Vagina (tissue), 2 donors: ENCODE results near the gene DOLK. TPM values are rescaled to one million over a fixed set of nuclear protein-coding genes. Genes with fewer than 3 reads are reported as not detected.

Experiments
- DNase-seq, 2 donors: peaks; one replicate each; pipeline ENCODE4 v3.0.0-alpha.2; 2017; ENCODE audit errors: extremely low spot score in 2 of 2
- H3K27ac ChIP-seq: fragments of 200-600 bp; sonication (generic); one replicate; pipeline ENCODE4 v1.5.1; 2019
- H3K27me3 ChIP-seq: fragments of 200-600 bp; sonication (generic); one replicate; pipeline ENCODE4 v1.5.1; 2019
- H3K36me3 ChIP-seq, 2 donors: fragments of 200-600 bp; sonication (generic); one replicate each; pipeline ENCODE4 v1.5.1; 2017 to 2019
- H3K4me1 ChIP-seq: fragments of 200-600 bp; sonication (generic); one replicate; pipeline ENCODE4 v1.5.1; 2019
- H3K4me3 ChIP-seq, 2 donors: fragments of 200-600 bp; sonication (generic); 1 replicate in 1 of 2; 2 replicates in 1 of 2; pipeline ENCODE4 v1.5.1; 2016 to 2019
- H3K9me3 ChIP-seq: fragments of 200-600 bp; sonication (generic); one replicate; pipeline ENCODE4 v1.5.1; 2019
- POLR2A ChIP-seq, 2 donors: fragments of 450-650 bp; IDR thresholded peaks; one replicate each; pipeline ENCODE4 v1.6.1; 2017; ENCODE audit warnings: antibody characterized with exemption in 2 of 2, mild to moderate bottlenecking in 2 of 2, moderate library complexity in 2 of 2
- POLR2AphosphoS5 ChIP-seq, 2 donors: sonication (generic); formaldehyde crosslinking; IDR thresholded peaks; one replicate each; pipeline ENCODE4 v1.9.0; 2017; ENCODE audit warnings: antibody characterized with exemption in 2 of 2, mild to moderate bottlenecking in 2 of 2, low read depth in 1 of 2; ENCODE audit not compliant: insufficient read depth in 1 of 2
- intact Hi-C: fragments of 100-400 bp; cut with DNase I; formaldehyde crosslinking; loops from one replicate; pipeline ENCODE4 v1.15.1; 2023
- total RNA-seq: library from RNA; depleted of rRNA; stranded (reverse); fragments of >200 nt; gene quantifications from one replicate; pipeline ENCODE4 v1.2.3, GENCODE V29; 2016
- TF ChIP-seq, protein P1 (sequence below), 3 experiments: fragments of 450-650 bp in 2 of 3; fragments of 200-600 bp in 1 of 3; sonication (generic) in 1 of 3; IDR thresholded peaks; one replicate each; pipeline ENCODE4 v1.5.1; 2017 to 2019; ENCODE audit warnings: antibody characterized with exemption in 3 of 3, mild to moderate bottlenecking in 2 of 3, moderate library complexity in 2 of 3

DOLK gene
- total RNA-seq, 1 donor from 2014 or later, result 8.1 TPM

DNA sequence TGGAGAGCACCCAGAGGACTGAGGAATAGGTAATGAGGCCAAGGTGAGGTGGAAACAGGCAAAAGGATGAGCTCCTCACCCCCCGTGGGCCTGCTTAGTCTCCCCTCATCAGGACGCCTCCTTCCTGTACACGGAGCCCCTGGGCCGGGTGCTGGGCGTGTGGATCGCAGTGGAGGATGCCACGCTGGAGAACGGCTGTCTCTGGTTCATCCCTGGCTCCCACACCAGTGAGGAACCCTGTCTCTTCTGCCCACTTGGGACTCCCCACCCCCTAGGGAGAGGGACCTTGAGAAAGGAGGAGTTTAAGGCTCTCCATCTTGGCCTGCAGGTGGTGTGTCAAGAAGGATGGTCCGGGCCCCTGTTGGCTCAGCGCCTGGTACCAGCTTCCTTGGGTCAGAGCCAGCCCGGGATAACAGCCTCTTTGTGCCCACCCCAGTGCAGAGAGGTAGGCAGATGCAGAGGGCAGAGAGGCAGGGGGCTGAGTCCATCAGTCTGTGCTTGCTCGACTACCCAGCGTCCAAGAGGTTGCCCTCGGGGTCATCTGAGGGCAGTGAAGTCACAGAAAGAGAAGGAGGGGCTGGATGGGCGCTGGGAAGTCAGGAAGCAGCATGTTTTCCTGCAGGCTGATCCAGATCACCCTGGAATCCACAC lies 7.0 kb downstream of the DOLK start:
- no peaks in the 10 kb centered on the region for H3K4me1 ChIP-seq
- no peaks in the 10 kb centered on the region for H3K36me3 ChIP-seq
- no peaks in the 10 kb centered on the region for H3K9me3 ChIP-seq
- TF ChIP-seq POLR2AphosphoS5 (IDR thresholded peaks at IDR 0.05; ENCODE audit: insufficient read depth in 1 of 2, low read depth in 1 of 2), result no peak
- TF ChIP-seq, protein P1, sequence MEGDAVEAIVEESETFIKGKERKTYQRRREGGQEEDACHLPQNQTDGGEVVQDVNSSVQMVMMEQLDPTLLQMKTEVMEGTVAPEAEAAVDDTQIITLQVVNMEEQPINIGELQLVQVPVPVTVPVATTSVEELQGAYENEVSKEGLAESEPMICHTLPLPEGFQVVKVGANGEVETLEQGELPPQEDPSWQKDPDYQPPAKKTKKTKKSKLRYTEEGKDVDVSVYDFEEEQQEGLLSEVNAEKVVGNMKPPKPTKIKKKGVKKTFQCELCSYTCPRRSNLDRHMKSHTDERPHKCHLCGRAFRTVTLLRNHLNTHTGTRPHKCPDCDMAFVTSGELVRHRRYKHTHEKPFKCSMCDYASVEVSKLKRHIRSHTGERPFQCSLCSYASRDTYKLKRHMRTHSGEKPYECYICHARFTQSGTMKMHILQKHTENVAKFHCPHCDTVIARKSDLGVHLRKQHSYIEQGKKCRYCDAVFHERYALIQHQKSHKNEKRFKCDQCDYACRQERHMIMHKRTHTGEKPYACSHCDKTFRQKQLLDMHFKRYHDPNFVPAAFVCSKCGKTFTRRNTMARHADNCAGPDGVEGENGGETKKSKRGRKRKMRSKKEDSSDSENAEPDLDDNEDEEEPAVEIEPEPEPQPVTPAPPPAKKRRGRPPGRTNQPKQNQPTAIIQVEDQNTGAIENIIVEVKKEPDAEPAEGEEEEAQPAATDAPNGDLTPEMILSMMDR (IDR thresholded peaks at IDR 0.05), result no peak
- no peaks in the 10 kb centered on the region for H3K27me3 ChIP-seq
- DNase-seq, result no peak
- H3K27ac ChIP-seq, result no peak overlapping the region
- intact Hi-C loops, result no loop called here
- no peak overlapping the region for H3K4me3 ChIP-seq

DNA sequence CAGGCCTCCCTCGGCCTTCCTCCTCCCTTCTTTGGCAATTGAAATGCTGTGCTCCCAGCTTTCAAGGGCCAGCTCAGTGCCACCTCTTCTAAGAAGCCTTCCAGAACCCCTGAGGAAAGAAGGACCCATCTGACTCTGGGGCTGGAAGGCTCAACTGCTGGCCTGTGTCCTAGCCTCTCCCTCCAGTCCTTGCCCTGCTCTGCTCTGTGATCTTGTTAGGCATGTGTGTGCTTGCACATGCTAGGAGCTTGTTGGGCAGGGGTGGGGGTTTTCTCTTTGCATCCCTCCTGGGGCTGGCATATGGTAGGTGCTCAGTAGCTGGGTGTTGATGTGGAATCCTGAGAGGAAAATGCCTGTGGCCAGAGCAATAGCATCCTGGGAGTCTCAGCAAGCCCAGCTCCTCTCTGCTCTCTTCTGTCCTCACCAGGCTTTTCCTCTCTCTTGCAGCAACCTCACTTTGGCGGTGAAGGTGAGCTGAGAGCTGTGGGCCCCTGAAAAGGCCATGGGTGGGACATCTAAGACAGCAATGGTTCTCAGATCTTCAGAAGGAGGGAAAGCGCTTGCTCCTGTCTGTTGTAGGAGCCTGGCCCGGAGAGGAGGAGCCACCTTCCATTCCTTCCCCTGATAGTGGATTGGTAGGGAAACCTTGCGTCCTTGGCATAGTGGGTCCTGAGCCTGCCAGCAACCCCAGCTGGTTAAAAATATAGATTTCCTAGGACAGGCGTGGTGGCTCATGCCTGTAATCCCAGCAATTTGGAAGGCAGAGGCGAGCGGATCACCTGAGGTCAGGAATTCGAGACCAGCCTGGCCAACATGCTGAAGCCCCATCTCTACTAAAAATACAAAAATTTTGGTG lies 9.9 kb downstream of the DOLK start:
- Histone ChIP-seq H3K4me3 (no peak overlapping the region), H3K36me3 (no peaks in the 10 kb centered on the region), H3K4me1 (no peaks in the 10 kb centered on the region), H3K27me3 (no peaks in the 10 kb centered on the region), H3K27ac (no peak overlapping the region), H3K9me3 (no peaks in the 10 kb centered on the region)
- no peak for DNase-seq
- intact Hi-C loops, result no loop called here
- TF ChIP-seq POLR2A (IDR thresholded peaks at IDR 0.05), result no peak
- TF ChIP-seq, protein P1 (IDR thresholded peaks at IDR 0.05), result no peak

DNA sequence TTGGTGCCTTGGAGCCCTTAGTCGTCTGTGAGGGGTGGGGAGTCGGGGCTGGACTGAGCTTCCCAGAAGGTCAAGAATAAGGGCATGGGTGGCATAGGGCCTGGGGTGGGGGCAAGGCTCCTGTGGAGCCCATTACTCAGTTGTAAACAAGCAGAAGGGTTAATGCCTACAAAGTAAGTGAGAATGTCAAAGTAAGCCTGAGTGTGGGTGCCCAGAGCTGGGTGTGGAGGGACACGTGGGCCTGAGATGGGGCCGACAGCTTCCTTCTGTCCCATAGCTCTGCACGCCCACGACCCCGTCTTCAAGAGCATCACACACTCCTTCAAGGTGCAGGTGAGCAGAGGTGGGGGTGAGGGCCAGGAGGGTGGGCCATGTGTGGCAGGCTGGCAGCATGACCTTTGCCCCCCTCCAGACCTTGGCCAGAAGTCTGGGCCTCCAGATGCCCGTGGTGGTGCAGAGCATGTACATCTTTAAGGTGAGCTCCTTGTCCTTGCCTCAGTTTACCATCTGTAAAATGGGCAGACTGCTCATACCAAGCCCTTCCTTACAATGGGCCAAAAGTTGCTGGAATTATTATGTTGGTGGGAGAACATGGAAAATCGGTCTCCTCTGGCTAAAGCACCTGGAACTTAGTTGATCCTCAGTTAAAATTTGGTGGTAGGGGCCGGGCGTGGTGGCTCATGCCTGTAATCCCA lies 11.1 kb downstream of the DOLK start:
- intact Hi-C loops, result no loop called here
- Histone ChIP-seq H3K9me3 (no peaks in the 10 kb centered on the region), H3K4me1 (no peaks in the 10 kb centered on the region), H3K27ac (no peak overlapping the region), H3K4me3 (no peak overlapping the region), H3K36me3 (no peaks in the 10 kb centered on the region), H3K27me3 (no peaks in the 10 kb centered on the region)
- TF ChIP-seq POLR2A (IDR thresholded peaks at IDR 0.05) (no peak), POLR2AphosphoS5 (IDR thresholded peaks at IDR 0.05; ENCODE audit: insufficient read depth in 1 of 2, low read depth in 1 of 2) (no peak)
- TF ChIP-seq, protein P1 (IDR thresholded peaks at IDR 0.05), result no peak
- peak in 1 of 2 donors; percentile 64 for DNase-seq

DNA sequence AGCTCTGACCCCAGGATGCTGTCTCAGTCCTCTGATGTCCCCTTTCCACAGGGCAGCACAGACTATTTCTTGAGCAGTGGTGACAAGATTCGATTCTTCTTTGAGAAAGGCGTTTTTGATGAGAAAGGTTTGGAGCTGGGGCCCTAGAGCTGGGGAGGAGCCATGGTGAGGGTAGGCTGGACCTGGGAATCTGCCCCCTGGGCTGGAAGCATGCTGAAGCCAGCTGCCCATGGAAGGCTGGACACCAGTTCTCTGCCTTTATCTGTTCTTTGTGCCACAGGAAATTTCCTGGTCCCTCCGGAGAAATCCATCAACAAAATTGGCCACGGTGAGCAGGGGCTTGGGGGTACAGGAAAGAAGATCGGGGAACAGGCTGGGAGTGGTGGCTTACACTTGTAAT lies 13.7 kb downstream of the DOLK start:
- no peak overlapping the region for H3K4me3 ChIP-seq
- intact Hi-C loops, result no loop called here
- H3K36me3 ChIP-seq, result no peaks in the 10 kb centered on the region
- H3K4me1 ChIP-seq, result no peaks in the 10 kb centered on the region
- H3K9me3 ChIP-seq, result no peaks in the 10 kb centered on the region
- TF ChIP-seq, protein P1 (IDR thresholded peaks at IDR 0.05), result no peak
- no peak for TF ChIP-seq POLR2AphosphoS5 (IDR thresholded peaks at IDR 0.05; ENCODE audit: insufficient read depth in 1 of 2, low read depth in 1 of 2)
- TF ChIP-seq POLR2A (IDR thresholded peaks at IDR 0.05), result no peak
- H3K27ac ChIP-seq, result no peak overlapping the region
- no peaks in the 10 kb centered on the region for H3K27me3 ChIP-seq
- peak in 1 of 2 donors; percentile 44 for DNase-seq
